Measurements from ENCODE around the gene B4GALNT4. TPM values are rescaled to one million over a fixed set of nuclear protein-coding genes. Genes with fewer than 3 reads are reported as not detected.
A peak's percentile ranks its signal among the peaks of the same experiment; 100 is the strongest.
"Not testable (repeated sequence)": the region's sequence is repeated elsewhere in the genome, so short reads cannot be mapped to it uniquely, and the experiment has no call there.

B4GALNT4 gene
- total RNA-seq, 1 donor from 2014 or later = 3.9 TPM

- Mint-ChIP-seq H3K27me3 (peaks cover 6% of the 10 kb centered on the region), H3K27ac (peak overlapping the region; percentile 7), H3K36me3 (ENCODE audit: low read depth) (no peaks in the 10 kb centered on the region), H3K4me1 (peaks cover 4% of the 10 kb centered on the region), H3K9me3 (no peaks in the 10 kb centered on the region), H3K4me3 (no peak overlapping the region)
- intact Hi-C loops (cut with micrococcal nuclease) = no loop called here
- DNase-seq = no peak
Measured at GRCh38 chr11:342328-342727, 27.0 kb upstream of the B4GALNT4 start.

- peaks cover 6% of the 10 kb centered on the region for H3K27me3 Mint-ChIP-seq
- no peak overlapping the region for H3K4me3 Mint-ChIP-seq
- no peaks in the 10 kb centered on the region for H3K36me3 Mint-ChIP-seq (ENCODE audit: low read depth)
- peaks cover 6% of the 10 kb centered on the region for H3K4me1 Mint-ChIP-seq
- intact Hi-C loops (cut with micrococcal nuclease) = no loop called here
- no peak for DNase-seq
- no peak overlapping the region for H3K27ac Mint-ChIP-seq
- no peaks in the 10 kb centered on the region for H3K9me3 Mint-ChIP-seq
Measured at GRCh38 chr11:344836-345578, 24.3 kb upstream of the B4GALNT4 start.

DNA sequence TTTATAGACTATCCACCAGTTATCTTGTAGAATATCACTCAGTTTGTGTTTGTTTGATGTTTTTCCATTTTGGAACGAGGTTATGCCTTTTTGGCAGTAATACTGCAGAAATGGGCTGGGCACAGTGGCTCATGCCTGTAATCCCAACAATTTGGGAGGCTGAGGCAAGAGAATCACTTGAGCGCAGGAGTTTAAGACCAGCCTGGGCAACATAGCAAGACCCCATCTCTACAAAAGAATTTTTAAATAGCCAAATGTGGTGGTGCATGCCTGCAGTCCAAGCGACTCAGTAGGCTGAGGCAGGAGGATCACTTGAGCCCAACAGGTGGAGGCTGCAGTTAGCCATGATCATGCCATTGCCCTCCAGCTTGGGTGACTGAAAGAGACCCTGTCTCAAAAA, 22.8 kb upstream of the B4GALNT4 start:
- no peak for DNase-seq
- H3K36me3 Mint-ChIP-seq (ENCODE audit: low read depth) = no peaks in the 10 kb centered on the region
- peaks cover 15% of the 10 kb centered on the region for H3K4me1 Mint-ChIP-seq
- H3K4me3 Mint-ChIP-seq = no peak overlapping the region
- H3K27me3 Mint-ChIP-seq = peaks cover 4% of the 10 kb centered on the region
- H3K27ac Mint-ChIP-seq = no peak overlapping the region
- no peaks in the 10 kb centered on the region for H3K9me3 Mint-ChIP-seq
- intact Hi-C loops (cut with micrococcal nuclease) = no loop called here

DNA sequence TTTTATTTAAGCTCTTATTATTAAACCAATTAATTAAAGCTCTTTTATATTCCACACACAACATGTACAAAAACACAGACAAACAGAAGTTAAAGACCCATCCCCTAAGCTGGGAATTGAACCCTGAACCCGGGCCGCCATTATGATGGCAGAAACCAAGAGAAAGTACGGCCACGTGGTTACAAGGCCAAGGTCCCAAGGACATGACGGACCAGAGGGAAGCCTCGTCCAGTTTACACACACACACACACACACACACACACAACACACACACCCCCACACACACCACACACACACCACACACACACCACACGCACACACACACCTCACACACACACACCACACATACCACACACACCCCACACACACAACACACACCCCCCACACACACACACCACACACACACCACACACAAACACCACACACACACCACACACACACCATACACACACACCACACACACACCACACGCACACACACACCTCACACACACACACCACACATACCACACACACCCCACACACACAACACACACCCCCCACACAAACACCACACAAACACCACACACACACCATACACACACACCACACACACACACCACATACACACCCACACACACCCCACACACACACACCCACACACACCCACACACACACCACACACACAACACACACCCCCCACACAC, 19.9 kb upstream of the B4GALNT4 start:
- intact Hi-C loops (cut with micrococcal nuclease); DNase-seq; H3K4me3 Mint-ChIP-seq; H3K27ac Mint-ChIP-seq; H3K27me3 Mint-ChIP-seq; H3K36me3 Mint-ChIP-seq (ENCODE audit: low read depth); H3K9me3 Mint-ChIP-seq: not testable (repeated sequence)
- H3K4me1 Mint-ChIP-seq = peaks cover 28% of the 10 kb centered on the region

DNA sequence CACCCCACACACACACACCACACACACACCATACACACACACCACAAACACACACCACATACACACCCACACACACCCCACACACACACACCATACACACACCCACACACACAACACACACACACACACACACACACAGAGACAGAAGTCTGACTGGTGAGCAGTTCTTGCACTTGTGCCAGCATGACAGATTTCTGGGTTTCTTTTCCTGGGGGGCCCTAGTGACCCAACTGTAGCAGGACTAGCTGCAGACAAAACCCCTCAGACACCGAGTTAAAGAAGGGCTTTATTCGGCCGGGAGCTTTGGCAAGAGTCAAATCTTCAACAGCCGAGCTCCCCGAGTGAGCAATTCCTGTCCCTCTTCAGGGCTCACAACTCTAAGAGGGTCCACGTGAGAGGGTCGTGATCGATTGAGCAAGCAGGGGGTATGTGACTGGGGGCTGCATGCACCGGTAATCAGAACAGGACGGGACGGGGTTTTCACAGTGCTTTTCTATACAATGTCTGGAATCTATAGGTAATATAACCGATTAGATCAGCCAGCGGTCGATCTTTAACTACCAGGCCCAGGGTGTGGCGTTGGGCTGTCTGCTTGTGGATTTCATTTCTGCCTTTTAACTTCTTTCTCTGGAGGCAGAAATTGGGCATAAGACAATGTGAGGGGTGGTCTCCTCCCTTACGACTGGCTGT, 19.1 kb upstream of the B4GALNT4 start:
- H3K4me1 Mint-ChIP-seq = peaks cover 30% of the 10 kb centered on the region
- H3K27me3 Mint-ChIP-seq; H3K36me3 Mint-ChIP-seq (ENCODE audit: low read depth); H3K27ac Mint-ChIP-seq; H3K4me3 Mint-ChIP-seq; DNase-seq; H3K9me3 Mint-ChIP-seq; intact Hi-C loops (cut with micrococcal nuclease): not testable (repeated sequence)

DNA sequence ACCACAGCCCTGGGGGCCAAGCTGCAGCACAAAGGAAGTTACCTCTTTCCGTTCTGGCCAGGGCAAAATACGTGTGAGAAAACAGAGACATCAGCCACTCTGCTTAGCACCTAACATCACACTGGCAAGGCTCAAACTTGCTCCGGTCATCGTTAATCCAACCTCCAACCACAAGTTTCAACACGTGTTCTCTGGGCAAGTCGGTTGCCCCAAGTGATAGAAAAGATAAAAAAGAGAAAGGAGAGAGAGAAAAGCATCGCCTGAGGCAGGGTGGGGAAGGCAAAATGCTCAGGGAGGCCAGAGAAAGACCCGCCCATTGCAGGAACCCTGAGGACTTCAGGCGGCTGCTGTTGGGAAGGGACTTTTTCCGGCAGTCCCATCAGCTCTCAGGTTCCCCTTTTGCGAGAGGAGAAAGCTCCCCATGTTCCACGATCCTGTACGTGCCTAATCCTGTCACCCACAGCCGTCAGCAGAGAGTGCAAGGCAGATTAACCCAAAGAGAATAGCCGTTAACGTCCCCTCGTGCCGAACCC, 18.5 kb upstream of the B4GALNT4 start:
- H3K4me3 Mint-ChIP-seq = no peak overlapping the region
- peak; percentile 56 for DNase-seq
- H3K36me3 Mint-ChIP-seq (ENCODE audit: low read depth) = no peaks in the 10 kb centered on the region
- H3K27me3 Mint-ChIP-seq = peaks cover 4% of the 10 kb centered on the region
- intact Hi-C loops (cut with micrococcal nuclease) = no loop called here
- H3K4me1 Mint-ChIP-seq = peaks cover 31% of the 10 kb centered on the region
- H3K27ac Mint-ChIP-seq = no peak overlapping the region
- no peaks in the 10 kb centered on the region for H3K9me3 Mint-ChIP-seq

- Mint-ChIP-seq H3K36me3 (ENCODE audit: low read depth) (no peaks in the 10 kb centered on the region), H3K9me3 (no peaks in the 10 kb centered on the region), H3K27me3 (peaks cover 1% of the 10 kb centered on the region), H3K27ac (peak overlapping the region; percentile 37), H3K4me1 (peaks cover 31% of the 10 kb centered on the region), H3K4me3 (no peak overlapping the region)
- intact Hi-C loops (cut with micrococcal nuclease) = no loop called here
- no peak for DNase-seq
Measured at GRCh38 chr11:351411-351810, 17.9 kb upstream of the B4GALNT4 start.

- intact Hi-C loops (cut with micrococcal nuclease) = no loop called here
- Mint-ChIP-seq H3K27me3 (no peaks in the 10 kb centered on the region), H3K4me3 (no peak overlapping the region), H3K4me1 (peaks cover 31% of the 10 kb centered on the region), H3K9me3 (no peaks in the 10 kb centered on the region), H3K27ac (no peak overlapping the region), H3K36me3 (ENCODE audit: low read depth) (no peaks in the 10 kb centered on the region)
- no peak for DNase-seq
Measured at GRCh38 chr11:352456-353031, 16.8 kb upstream of the B4GALNT4 start.

GRCh38 chr11:353179-353873, 16.0 kb upstream of the B4GALNT4 start:
- Mint-ChIP-seq H3K36me3 (ENCODE audit: low read depth) (no peaks in the 10 kb centered on the region), H3K4me1 (peaks cover 31% of the 10 kb centered on the region), H3K27ac (peak overlapping the region; percentile 45), H3K27me3 (no peaks in the 10 kb centered on the region), H3K9me3 (no peaks in the 10 kb centered on the region), H3K4me3 (peak overlapping the region; percentile 22)
- peak; percentile 57 for DNase-seq
- intact Hi-C loops (cut with micrococcal nuclease) = no loop called here

GRCh38 chr11:355581-356458, 13.5 kb upstream of the B4GALNT4 start:
- H3K27me3 Mint-ChIP-seq = peaks cover 5% of the 10 kb centered on the region
- H3K27ac Mint-ChIP-seq = peak overlapping the region; percentile 95
- intact Hi-C loops (cut with micrococcal nuclease) = loop anchor here (1.0 to 5.0 kb wide), 4 partner anchors 29 to 149 kb away; partner anchors contain the start of genes BET1L and RIC8A
- H3K4me1 Mint-ChIP-seq = peaks cover 26% of the 10 kb centered on the region
- H3K4me3 Mint-ChIP-seq = peak overlapping the region; percentile 89
- peak; percentile 97 for DNase-seq
- no peaks in the 10 kb centered on the region for H3K9me3 Mint-ChIP-seq
- no peaks in the 10 kb centered on the region for H3K36me3 Mint-ChIP-seq (ENCODE audit: low read depth)

DNA sequence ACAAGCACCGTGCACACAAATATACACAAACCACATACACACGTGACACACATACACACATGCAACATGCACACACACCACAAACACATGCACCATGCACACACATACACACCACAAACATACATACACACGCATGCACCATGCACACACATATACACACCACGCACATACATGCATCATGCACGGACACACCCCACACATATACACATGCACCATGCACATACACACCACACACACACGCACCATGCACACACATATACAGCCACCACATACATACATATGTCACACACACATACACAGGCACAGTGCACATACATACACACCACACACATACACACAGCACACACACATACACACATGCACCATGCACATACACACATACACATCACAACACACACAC, 12.7 kb upstream of the B4GALNT4 start:
- intact Hi-C loops (cut with micrococcal nuclease) = loop anchor here (5.0 kb wide), 2 partner anchors 89 to 149 kb away; partner anchors contain the start of genes BET1L and RIC8A
- DNase-seq = no peak
- H3K36me3 Mint-ChIP-seq (ENCODE audit: low read depth) = no peaks in the 10 kb centered on the region

GRCh38 chr11:357582-357981, 11.7 kb upstream of the B4GALNT4 start:
- intact Hi-C loops (cut with micrococcal nuclease) = loop anchor here (5.0 kb wide), 2 partner anchors 90 to 150 kb away; partner anchors contain the start of genes BET1L and RIC8A
- Mint-ChIP-seq H3K9me3 (no peaks in the 10 kb centered on the region), H3K4me3 (no peak overlapping the region), H3K27ac (no peak overlapping the region), H3K27me3 (peaks cover 5% of the 10 kb centered on the region), H3K36me3 (ENCODE audit: low read depth) (no peaks in the 10 kb centered on the region), H3K4me1 (peaks cover 20% of the 10 kb centered on the region)
- no peak for DNase-seq

More for the DNA sequence above, 12.7 kb upstream of the B4GALNT4 start:
- Mint-ChIP-seq H3K4me1 (peaks cover 22% of the 10 kb centered on the region), H3K27ac (no peak overlapping the region), H3K9me3 (no peaks in the 10 kb centered on the region), H3K27me3 (peaks cover 5% of the 10 kb centered on the region), H3K4me3 (no peak overlapping the region)
